ENCODE data around the gene ATP10B. TPM values are rescaled to one million over a fixed set of nuclear protein-coding genes. Genes with fewer than 3 reads are reported as not detected.
A peak's percentile ranks its signal among the peaks of the same experiment; 100 is the strongest.
"Not testable (repeated sequence)": the region's sequence is repeated elsewhere in the genome, so short reads cannot be mapped to it uniquely, and the experiment has no call there.

ATP10B gene
- total RNA-seq, 1 donor from 2014 or later = 4.3 TPM

DNA sequence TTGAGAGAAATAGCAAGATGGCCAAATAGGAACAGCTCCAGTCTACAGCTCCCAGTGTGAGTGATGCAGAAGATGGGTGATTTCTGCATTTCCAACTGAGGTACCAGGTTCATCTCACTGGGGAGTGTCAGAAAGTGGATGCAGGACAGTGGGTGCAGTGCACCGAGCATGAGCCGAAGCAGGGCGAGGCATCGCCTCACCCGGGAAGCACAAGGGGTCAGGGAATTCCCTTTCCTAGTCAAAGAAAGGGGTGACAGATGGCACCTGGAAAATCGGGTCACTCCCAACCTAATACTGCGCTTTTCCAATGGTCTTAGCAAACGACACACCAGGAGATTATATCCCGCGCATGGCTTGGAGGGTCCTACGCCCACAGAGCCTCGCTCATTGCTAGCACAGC is 39.0 kb downstream of the ATP10B start:
- not testable (repeated sequence) for DNase-seq

DNA sequence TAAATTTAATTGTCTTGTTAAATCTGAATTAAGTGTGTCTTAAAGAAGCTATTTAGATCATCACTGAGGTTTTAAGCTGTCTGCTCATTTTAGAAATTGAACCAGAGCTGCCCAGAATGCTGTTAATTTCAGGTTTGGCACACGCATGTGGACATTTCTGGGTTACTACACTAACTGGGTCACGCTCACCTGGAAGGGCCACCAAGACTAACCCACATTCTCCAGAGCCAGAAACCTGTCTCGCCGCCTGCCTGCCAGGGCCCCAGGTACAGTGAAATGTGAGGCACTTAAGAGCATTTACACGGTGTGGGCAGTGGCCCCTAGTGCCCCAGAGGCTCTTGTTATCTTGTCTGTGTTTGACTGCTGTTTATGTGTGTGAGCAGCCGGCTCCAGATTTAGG is 46.6 kb downstream of the ATP10B start:
- no peak for DNase-seq

- peak; percentile 17 for DNase-seq
Observed at GRCh38 chr5:160802592-160802991, 49.4 kb downstream of the ATP10B start.

- DNase-seq = no peak
Observed at GRCh38 chr5:160800375-160801275, 51.4 kb downstream of the ATP10B start.

DNA sequence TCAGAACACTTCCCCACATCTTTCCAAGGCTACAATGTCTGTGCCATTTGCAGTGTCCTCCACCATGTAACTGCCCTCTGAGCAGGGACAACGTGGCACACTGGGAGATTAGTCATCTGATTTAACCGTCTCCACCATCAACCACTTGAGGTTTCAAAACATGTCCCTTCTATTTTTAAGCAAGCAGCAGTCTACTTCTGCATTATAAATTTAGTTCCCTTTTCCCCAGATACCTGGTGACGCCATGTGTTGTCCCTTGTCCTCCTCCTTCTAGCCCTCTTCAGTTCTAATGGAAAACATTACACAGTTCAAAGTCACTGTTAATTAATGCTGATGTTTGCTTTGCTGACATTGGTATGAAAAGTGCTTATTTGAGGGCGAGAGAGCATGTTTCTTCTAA is 52.8 kb downstream of the ATP10B start:
- DNase-seq = no peak

GRCh38 chr5:160797020-160797419 is 55.0 kb downstream of the ATP10B start:
- DNase-seq = no peak

- DNase-seq = no peak
Observed at GRCh38 chr5:160793530-160793899, 58.5 kb downstream of the ATP10B start.

GRCh38 chr5:160792732-160793529 is 59.1 kb downstream of the ATP10B start:
- no peak for DNase-seq

DNA sequence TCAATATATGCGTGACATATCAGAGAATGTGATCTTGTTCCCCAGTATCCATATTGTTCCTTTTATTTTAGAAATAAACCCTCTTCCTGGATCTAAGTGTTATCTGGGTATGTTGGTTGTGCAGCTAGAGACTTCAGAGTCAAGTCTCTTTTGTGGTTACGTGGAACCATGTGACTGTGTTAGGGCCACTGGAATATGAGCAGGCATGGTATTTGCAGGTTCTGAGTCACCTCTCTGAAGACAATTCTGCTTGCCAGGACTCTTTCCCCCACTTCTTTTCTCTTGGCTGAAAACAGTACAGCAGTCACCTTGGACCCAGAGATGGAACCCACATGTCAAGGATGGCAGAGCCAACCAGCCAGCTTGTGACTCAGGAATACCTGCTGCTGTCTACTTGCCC is 59.7 kb downstream of the ATP10B start:
- DNase-seq = no peak

GRCh38 chr5:160789219-160789859 is 62.7 kb downstream of the ATP10B start:
- no peak for DNase-seq

DNA sequence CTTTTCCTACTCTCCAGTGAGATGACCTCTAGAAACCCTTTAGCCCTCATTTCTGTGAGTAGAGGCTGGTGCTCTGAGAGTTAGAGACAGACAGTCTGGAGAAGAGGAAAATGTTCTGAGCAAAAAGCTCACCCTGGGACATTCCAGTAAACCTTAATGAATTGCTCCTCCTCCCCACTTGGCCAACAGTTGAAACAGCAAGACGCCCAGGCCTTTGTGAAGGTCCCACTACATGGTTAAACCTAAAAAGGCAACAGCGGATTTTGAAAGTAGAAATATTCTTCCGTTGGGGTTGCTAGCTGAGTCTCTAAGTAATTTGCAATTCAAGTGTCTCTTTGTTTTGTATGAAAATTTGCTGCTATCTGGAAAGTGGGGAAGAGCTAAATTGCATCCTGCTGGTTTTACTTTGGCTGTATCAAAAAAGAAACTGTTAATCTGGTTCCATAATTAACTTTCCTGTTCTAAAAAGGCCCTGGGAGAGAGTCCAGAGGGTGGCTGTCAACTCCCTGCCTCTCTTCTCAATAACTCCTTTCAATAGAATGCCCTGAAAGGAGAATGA is 63.8 kb downstream of the ATP10B start:
- no peak for DNase-seq

DNA sequence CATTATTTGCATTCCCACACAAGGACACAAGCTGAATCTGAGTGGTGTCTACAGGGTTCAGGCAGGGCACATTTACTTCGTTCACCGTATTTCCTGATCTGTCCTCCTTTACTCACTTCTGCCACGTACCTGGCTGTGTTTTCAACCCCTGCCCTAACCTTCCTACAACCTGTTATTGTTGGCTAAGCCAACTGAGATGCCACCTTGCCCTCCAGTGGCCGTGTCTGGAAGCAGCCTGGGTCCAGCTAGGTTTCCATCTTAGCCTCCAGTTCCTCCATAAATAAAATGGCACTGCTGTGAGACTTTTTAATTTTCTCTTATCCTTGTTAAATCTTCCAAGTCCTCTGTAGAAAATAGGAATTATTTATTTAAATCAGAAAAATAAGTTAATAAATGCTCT is 64.8 kb downstream of the ATP10B start:
- no peak for DNase-seq

DNA sequence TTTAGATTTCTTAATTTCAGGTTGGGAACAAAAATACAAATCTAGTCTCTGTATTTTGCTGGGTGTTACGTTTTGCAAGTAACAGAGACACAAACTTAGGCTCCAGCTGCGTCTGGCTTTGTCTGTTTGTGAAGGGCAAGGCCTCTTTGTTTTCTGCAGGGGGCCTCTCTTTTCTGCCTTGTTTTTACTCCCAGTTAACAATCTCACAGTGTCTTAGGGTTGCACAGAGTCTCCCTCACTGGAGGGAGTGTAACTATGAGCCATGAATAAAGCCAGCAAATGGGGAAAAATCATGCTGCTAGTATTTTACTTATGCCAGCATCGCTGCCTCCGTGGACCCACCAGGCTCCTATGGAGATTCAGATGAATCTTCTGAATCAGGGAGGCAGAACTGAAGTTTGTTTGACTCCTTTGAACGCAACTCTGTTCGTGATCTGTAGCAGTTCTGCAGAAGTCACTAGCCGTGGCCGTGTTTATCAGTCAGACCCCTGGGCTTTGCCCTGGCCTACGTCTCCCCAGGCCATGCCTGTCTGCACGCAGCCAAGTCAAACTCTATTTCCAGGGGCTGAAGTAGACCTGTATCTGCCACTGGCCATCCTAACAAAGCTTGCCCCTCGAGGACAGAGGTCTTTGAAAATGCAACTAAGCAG is 77.2 kb downstream of the ATP10B start:
- no peak for DNase-seq

- DNase-seq = no peak
Observed at GRCh38 chr5:160773646-160774410, 78.2 kb downstream of the ATP10B start.

GRCh38 chr5:160772854-160773253 is 79.2 kb downstream of the ATP10B start:
- DNase-seq = no peak

GRCh38 chr5:160770718-160771117 is 81.3 kb downstream of the ATP10B start:
- DNase-seq = no peak

- no peak for DNase-seq
Observed at GRCh38 chr5:160769301-160769700, 82.7 kb downstream of the ATP10B start.

- DNase-seq = no peak
Observed at GRCh38 chr5:160767062-160767461, 84.9 kb downstream of the ATP10B start.

DNA sequence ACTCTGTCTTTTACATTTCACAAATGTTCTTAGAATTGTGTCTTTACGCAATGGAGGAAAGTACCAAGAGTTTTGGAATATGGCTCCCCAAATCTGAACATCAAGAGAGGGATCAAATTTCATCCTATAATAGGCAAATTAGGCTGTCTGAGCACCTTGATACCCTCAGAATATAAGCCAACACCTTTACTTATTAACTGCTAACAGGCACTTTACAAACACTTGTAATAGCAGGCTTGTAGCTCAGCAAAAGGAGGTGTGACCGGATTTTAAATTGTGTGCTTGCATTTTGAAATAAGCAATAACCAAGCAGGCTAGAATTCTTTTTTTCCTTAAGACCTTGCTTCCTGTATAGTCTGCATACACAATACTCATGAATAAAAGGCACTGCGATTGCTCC is 92.0 kb downstream of the ATP10B start:
- DNase-seq = no peak

DNA sequence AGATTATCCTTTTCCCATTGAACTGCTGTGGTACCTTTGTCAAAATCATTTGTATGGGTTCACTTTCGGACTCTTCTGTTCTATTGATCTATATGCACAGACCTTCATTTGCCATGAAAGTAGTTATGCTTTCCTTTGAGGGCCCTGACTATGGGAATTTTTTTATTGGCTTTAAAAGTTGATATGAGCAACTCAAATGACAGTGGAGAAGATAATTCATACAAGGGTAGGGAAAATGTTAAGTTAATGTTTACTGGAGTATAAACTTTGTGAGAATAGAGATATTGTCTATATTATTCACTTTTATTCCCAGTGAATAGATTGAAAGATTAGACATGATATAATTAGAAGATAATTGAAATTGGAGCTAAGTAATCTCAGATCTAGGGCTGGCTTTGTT is 94.8 kb downstream of the ATP10B start:
- no peak for DNase-seq

- no peak for DNase-seq
Observed at GRCh38 chr5:160750938-160751657, 100.9 kb downstream of the ATP10B start.
